ENCODE measurements around the gene MMP7. TPM values are rescaled to one million over a fixed set of nuclear protein-coding genes. Genes with fewer than 3 reads are reported as not detected.

Gene MMP7
- total RNA-seq, 1 experiment from 2014 or later, result 0.34 TPM

DNA sequence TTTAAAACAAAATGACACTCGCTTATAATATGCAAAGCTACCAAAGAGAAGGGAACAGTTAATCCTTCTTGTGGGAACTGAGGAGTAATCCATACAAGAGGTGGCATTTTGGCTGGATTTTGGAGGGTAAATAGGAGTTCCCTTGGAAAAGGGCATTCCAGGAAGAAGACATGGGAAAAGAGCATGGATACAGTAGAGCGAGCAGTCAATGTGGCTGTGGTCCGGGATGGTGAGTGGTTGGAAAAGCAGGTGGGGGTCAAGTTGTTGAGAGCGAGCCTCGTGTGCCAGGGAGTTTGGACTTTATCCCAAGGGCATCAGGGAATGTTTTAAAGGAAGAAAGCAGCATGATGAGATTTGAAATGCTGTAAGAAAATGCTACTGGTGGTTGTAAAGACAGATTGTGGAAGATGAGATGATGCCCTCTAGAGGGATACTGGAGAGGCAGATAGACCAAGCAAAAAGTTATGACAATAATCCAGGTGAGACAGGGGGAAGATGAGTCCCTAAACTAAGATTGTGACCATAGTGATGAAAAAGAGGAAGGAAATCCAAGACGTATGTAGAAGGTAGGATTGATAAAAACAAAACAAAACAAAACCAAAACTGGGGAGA is 3.8 kb upstream of the MMP7 start:
- no peaks in the 10 kb centered on the region for H3K36me3 ChIP-seq (ENCODE audit: insufficient read depth, low read length, poor library complexity, severe bottlenecking)
- H3K27ac ChIP-seq (ENCODE audit: low read depth, low read length, poor library complexity, severe bottlenecking), result no peak overlapping the region
- intact Hi-C loops (cut with micrococcal nuclease; ENCODE audit: unreplicated experiment), result no loop called here
- no peaks in the 10 kb centered on the region for H3K4me1 ChIP-seq (ENCODE audit: insufficient read depth, low read length, poor library complexity, severe bottlenecking)
- TF ChIP-seq EZH2 (IDR thresholded peaks at IDR 0.05; ENCODE audit: borderline replicate concordance, low read depth, low read length, poor library complexity, severe bottlenecking) (no peak), CTCF (conservative IDR thresholded peaks at IDR 0.05; ENCODE audit: low read depth, low read length) (peak; percentile 46)
- CTCF ChIA-PET, result no interaction called here
- H3K4me3 ChIP-seq (ENCODE audit: low read depth, low read length, poor library complexity, severe bottlenecking), result no peak overlapping the region
- no peaks in the 10 kb centered on the region for H3K9me3 ChIP-seq (ENCODE audit: low read depth, low read length, poor library complexity, severe bottlenecking)
- no TSS peak for BruUV-seq (replicated peaks)
- H3K27me3 ChIP-seq (replicated peaks; ENCODE audit: insufficient read depth, low read depth, low read length, poor library complexity), result no peaks in the 10 kb centered on the region
- POLR2A ChIA-PET (ENCODE audit: low non-redundant PET), result no interaction called here
- DNase-seq (ENCODE audit: low spot score), result no peak

GRCh38 chr11:102528618-102529017 is 1.9 kb downstream of the MMP7 start:
- Histone ChIP-seq H3K27ac (ENCODE audit: low read depth, low read length, poor library complexity, severe bottlenecking) (no peak overlapping the region), H3K4me3 (ENCODE audit: low read depth, low read length, poor library complexity, severe bottlenecking) (no peak overlapping the region), H3K4me1 (ENCODE audit: insufficient read depth, low read length, poor library complexity, severe bottlenecking) (no peaks in the 10 kb centered on the region), H3K27me3 (replicated peaks; ENCODE audit: insufficient read depth, low read depth, low read length, poor library complexity) (no peaks in the 10 kb centered on the region), H3K36me3 (ENCODE audit: insufficient read depth, low read length, poor library complexity, severe bottlenecking) (no peaks in the 10 kb centered on the region), H3K9me3 (ENCODE audit: low read depth, low read length, poor library complexity, severe bottlenecking) (no peaks in the 10 kb centered on the region)
- ChIA-PET CTCF (no interaction called here), POLR2A (ENCODE audit: low non-redundant PET) (no interaction called here)
- BruUV-seq (replicated peaks), result no TSS peak
- no peak for TF ChIP-seq EZH2 (IDR thresholded peaks at IDR 0.05; ENCODE audit: borderline replicate concordance, low read depth, low read length, poor library complexity, severe bottlenecking)
- TF ChIP-seq CTCF (conservative IDR thresholded peaks at IDR 0.05; ENCODE audit: low read depth, low read length), result no peak
- DNase-seq (ENCODE audit: low spot score), result no peak
- intact Hi-C loops (cut with micrococcal nuclease; ENCODE audit: unreplicated experiment), result no loop called here

DNA sequence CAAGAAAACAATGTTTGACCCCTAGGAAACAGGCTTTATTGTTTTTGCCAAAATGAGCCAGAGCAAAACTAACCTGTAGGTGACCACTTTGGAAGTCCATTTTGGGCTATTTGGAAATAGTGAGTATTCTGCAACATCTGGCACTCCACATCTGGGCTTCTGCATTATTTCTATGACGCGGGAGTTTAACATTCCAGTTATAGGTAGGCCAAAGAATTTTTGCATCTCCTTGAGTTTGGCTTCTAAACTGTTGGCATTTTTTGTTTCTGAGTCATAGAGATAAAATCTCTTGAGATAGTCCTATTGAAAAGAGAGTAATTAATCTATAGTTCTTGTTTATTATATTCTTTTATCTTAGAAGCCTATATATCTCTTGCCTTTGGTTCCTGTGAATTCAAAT is 2.9 kb downstream of the MMP7 start:
- CTCF ChIA-PET, result no interaction called here

More for the DNA sequence above, 2.9 kb downstream of the MMP7 start:
- Histone ChIP-seq H3K9me3 (ENCODE audit: low read depth, low read length, poor library complexity, severe bottlenecking) (no peaks in the 10 kb centered on the region), H3K27me3 (replicated peaks; ENCODE audit: insufficient read depth, low read depth, low read length, poor library complexity) (no peaks in the 10 kb centered on the region), H3K4me1 (ENCODE audit: insufficient read depth, low read length, poor library complexity, severe bottlenecking) (no peaks in the 10 kb centered on the region), H3K36me3 (ENCODE audit: insufficient read depth, low read length, poor library complexity, severe bottlenecking) (no peaks in the 10 kb centered on the region), H3K4me3 (ENCODE audit: low read depth, low read length, poor library complexity, severe bottlenecking) (no peak overlapping the region), H3K27ac (ENCODE audit: low read depth, low read length, poor library complexity, severe bottlenecking) (no peak overlapping the region)
- DNase-seq (ENCODE audit: low spot score), result peak; percentile 24
- POLR2A ChIA-PET (ENCODE audit: low non-redundant PET), result no interaction called here
- no peak for TF ChIP-seq EZH2 (IDR thresholded peaks at IDR 0.05; ENCODE audit: borderline replicate concordance, low read depth, low read length, poor library complexity, severe bottlenecking)
- no peak for TF ChIP-seq CTCF (conservative IDR thresholded peaks at IDR 0.05; ENCODE audit: low read depth, low read length)
- BruUV-seq (replicated peaks), result no TSS peak
- intact Hi-C loops (cut with micrococcal nuclease; ENCODE audit: unreplicated experiment), result no loop called here

Data from A673 (cell line).